Panc1 (cell line): ENCODE measurements around the gene GRIP2. TPM values are rescaled to one million over a fixed set of nuclear protein-coding genes. Genes with fewer than 3 reads are reported as not detected.

Experiments used
- ATAC-seq: fragments of 200-7000 bp; cut with Tn5 transposase; 2 replicates; pipeline ENCODE4 v1.9.1; 2020; ENCODE audit warnings: mild to moderate bottlenecking, moderate library complexity
- BruUV-seq: library from RNA; stranded (reverse); fragments of 400-500 nt; replicated peaks from 2 replicates; lab custom pipeline; 2021; lab: Mats Ljungman, UMichigan
- CTCF ChIA-PET: fragments of 300-600 bp; sonication (Branson Sonifier 250); formaldehyde crosslinking; loops from one replicate; lab custom pipeline; 2022; ENCODE audit warnings: antibody characterized with exemption; lab: Charles Lee
- POLR2A ChIA-PET: fragments of 300-600 bp; sonication (Branson Sonifier 250); formaldehyde crosslinking; loops from one replicate; lab custom pipeline; 2022; ENCODE audit warnings: antibody characterized with exemption; lab: Charles Lee
- DNase-seq: peaks from one replicate; pipeline ENCODE4 v3.0.0-alpha.2; 2010; ENCODE audit warnings: low read depth, low spot score
- H3K27ac ChIP-seq: 2 replicates; pipeline ENCODE4 v1.5.1; 2011; ENCODE audit warnings: mild to moderate bottlenecking, low read length, inconsistent platforms
- H3K27me3 ChIP-seq: fragments of 200-500 bp; sonication (Bioruptor generic); 2 replicates; pipeline ENCODE4 v1.6.0; 2014; ENCODE audit warnings: low read length, inconsistent platforms; ENCODE audit not compliant: control insufficient read depth, insufficient read depth
- H3K36me3 ChIP-seq: fragments of 200-500 bp; sonication (Bioruptor generic); 2 replicates; pipeline ENCODE4 v1.5.1; 2014; ENCODE audit warnings: inconsistent platforms, mild to moderate bottlenecking, low read length, moderate library complexity; ENCODE audit not compliant: control insufficient read depth, insufficient read depth
- H3K4me1 ChIP-seq: 2 replicates; pipeline ENCODE4 v1.5.1; 2011; ENCODE audit warnings: inconsistent platforms, mild to moderate bottlenecking, low read length, moderate library complexity; ENCODE audit not compliant: control insufficient read depth, insufficient read depth
- H3K4me3 ChIP-seq, 2 experiments: 2 replicates each; pipeline ENCODE4 v1.5.1; 2011 to 2012; ENCODE audit warnings: low read depth in 2 of 2, low read length in 2 of 2, mild to moderate bottlenecking in 2 of 2, inconsistent platforms in 1 of 2, moderate library complexity in 1 of 2
- H3K9me3 ChIP-seq: fragments of 200-500 bp; sonication (Bioruptor generic); 2 replicates; pipeline ENCODE4 v1.5.1; 2014; ENCODE audit warnings: low read depth, mild to moderate bottlenecking, inconsistent platforms, low read length, moderate library complexity; ENCODE audit not compliant: control insufficient read depth, insufficient read depth
- POLR2AphosphoS5 ChIP-seq: IDR thresholded peaks from 2 replicates; pipeline ENCODE4 v1.6.1; 2012; ENCODE audit warnings: mild to moderate bottlenecking, low read depth, low read length, moderate library complexity
- SIN3A ChIP-seq: IDR thresholded peaks from 2 replicates; pipeline ENCODE4 v1.6.1; 2012; ENCODE audit warnings: low read depth, mild to moderate bottlenecking, low read length, moderate library complexity, borderline replicate concordance; ENCODE audit not compliant: insufficient read depth
- TCF7L2 ChIP-seq: IDR thresholded peaks from 2 replicates; pipeline ENCODE4 v1.6.1; 2011; ENCODE audit warnings: mild to moderate bottlenecking, low read depth, low read length, inconsistent platforms
- in situ Hi-C: cut with HindIII; loops from 2 replicates; pipeline ENCODE4 v1.10.0; 2016; ENCODE audit warnings: low sequenced_read_pairs, low pct_unique_long_range_greater_than_20kb
- intact Hi-C: fragments of 100-400 bp; cut with micrococcal nuclease; formaldehyde crosslinking; loops from one replicate; pipeline ENCODE4 v1.10.0; 2022; ENCODE audit not compliant: unreplicated experiment
- total RNA-seq: library from RNA; stranded (reverse); gene quantifications from one replicate; pipeline ENCODE4 v1.2.1, GENCODE V29; 2021; ENCODE audit not compliant: unreplicated experiment
- TF ChIP-seq, protein P1 (sequence below), 2 experiments: IDR thresholded peaks; 2 replicates each; pipeline ENCODE4 v1.6.1; 2011 to 2012; ENCODE audit warnings: low read depth in 2 of 2, control low read depth in 1 of 2, low read length in 1 of 2, mild to moderate bottlenecking in 1 of 2, moderate library complexity in 1 of 2; ENCODE audit not compliant: insufficient read depth in 1 of 2
- TF ChIP-seq, protein P2 (sequence below): fragments of 450-650 bp; IDR thresholded peaks from 2 replicates; pipeline ENCODE4 v1.5.1; 2017; ENCODE audit warnings: mild to moderate bottlenecking

GRIP2 gene
- total RNA-seq, 1 experiment from 2014 or later, result 6.5 TPM

- Histone ChIP-seq H3K4me3 (no peak overlapping the region), H3K9me3 (no peaks in the 10 kb centered on the region), H3K27me3 (no peaks in the 10 kb centered on the region), H3K27ac (no peak overlapping the region), H3K36me3 (no peaks in the 10 kb centered on the region), H3K4me1 (peaks cover 19% of the 10 kb centered on the region)
- ChIA-PET POLR2A (no interaction called here), CTCF (interaction anchor here (0.6 kb wide), 1 partner anchor 386 kb away, joined by 3 read pairs; no protein-coding TSS in a partner anchor)
- TF ChIP-seq, protein P1, sequence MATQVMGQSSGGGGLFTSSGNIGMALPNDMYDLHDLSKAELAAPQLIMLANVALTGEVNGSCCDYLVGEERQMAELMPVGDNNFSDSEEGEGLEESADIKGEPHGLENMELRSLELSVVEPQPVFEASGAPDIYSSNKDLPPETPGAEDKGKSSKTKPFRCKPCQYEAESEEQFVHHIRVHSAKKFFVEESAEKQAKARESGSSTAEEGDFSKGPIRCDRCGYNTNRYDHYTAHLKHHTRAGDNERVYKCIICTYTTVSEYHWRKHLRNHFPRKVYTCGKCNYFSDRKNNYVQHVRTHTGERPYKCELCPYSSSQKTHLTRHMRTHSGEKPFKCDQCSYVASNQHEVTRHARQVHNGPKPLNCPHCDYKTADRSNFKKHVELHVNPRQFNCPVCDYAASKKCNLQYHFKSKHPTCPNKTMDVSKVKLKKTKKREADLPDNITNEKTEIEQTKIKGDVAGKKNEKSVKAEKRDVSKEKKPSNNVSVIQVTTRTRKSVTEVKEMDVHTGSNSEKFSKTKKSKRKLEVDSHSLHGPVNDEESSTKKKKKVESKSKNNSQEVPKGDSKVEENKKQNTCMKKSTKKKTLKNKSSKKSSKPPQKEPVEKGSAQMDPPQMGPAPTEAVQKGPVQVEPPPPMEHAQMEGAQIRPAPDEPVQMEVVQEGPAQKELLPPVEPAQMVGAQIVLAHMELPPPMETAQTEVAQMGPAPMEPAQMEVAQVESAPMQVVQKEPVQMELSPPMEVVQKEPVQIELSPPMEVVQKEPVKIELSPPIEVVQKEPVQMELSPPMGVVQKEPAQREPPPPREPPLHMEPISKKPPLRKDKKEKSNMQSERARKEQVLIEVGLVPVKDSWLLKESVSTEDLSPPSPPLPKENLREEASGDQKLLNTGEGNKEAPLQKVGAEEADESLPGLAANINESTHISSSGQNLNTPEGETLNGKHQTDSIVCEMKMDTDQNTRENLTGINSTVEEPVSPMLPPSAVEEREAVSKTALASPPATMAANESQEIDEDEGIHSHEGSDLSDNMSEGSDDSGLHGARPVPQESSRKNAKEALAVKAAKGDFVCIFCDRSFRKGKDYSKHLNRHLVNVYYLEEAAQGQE (IDR thresholded peaks at IDR 0.05; ENCODE audit: insufficient read depth in 1 of 2, low read depth in 2 of 2, low read length in 1 of 2), result no peak
- no peak for TF ChIP-seq SIN3A
- no peak for TF ChIP-seq TCF7L2
- TF ChIP-seq, protein P2, sequence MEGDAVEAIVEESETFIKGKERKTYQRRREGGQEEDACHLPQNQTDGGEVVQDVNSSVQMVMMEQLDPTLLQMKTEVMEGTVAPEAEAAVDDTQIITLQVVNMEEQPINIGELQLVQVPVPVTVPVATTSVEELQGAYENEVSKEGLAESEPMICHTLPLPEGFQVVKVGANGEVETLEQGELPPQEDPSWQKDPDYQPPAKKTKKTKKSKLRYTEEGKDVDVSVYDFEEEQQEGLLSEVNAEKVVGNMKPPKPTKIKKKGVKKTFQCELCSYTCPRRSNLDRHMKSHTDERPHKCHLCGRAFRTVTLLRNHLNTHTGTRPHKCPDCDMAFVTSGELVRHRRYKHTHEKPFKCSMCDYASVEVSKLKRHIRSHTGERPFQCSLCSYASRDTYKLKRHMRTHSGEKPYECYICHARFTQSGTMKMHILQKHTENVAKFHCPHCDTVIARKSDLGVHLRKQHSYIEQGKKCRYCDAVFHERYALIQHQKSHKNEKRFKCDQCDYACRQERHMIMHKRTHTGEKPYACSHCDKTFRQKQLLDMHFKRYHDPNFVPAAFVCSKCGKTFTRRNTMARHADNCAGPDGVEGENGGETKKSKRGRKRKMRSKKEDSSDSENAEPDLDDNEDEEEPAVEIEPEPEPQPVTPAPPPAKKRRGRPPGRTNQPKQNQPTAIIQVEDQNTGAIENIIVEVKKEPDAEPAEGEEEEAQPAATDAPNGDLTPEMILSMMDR, result no peak
- no peak for TF ChIP-seq POLR2AphosphoS5
- no peak for DNase-seq
- no peak for ATAC-seq
- BruUV-seq, result no TSS peak
- in situ Hi-C loops (no loop called here), intact Hi-C loops (no loop called here)
Measured at GRCh38 chr3:14552041-14552648, 12.0 kb upstream of the GRIP2 start.

DNA sequence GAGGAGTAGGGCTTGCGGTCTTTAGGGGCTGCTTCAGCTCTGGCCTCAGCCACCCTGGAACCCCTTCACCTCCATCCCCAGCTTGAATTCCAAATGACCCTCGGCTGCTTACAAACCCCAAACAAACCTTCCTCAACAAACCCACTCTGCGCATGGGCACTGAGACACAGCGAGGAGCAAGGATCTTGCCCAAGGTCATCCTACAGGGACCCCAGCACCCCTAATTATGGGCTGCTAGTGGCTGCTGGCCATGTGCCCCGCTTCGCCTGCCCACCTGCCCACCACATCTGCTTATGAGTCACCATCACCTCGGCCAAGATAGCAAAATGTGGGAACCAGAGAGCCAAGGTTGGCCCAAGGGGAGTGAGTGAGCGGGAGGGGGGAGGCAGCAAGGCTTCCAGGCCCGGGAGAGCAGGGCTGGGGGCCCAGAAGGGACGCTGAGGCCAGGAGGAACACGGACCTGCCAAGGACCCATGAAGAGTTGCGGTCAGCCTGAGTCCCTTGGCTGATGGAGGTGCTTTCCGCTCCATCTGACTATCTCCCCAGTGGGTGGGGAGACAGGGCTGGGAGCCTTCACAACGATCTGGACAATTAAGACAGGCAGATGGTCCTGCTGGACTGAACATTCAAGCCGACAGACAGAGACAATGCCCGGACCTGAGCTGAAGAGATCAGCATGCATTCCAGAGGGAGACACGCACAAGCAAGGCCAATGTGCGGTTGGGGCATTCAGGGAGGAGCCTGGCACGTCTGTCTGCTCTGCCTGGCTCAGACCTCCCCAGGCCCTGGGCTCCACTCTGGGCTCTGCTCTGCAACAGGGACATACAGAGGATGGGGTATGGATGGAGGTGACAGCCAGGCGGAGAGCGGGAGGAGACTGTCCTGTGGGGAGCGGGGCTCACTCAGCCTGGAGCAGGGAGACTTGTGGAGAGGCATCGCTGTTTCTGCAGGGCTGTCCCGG lies 10.8 kb upstream of the GRIP2 start:
- Histone ChIP-seq H3K36me3 (no peaks in the 10 kb centered on the region), H3K4me3 (no peak overlapping the region), H3K27ac (no peak overlapping the region), H3K4me1 (peaks cover 19% of the 10 kb centered on the region), H3K9me3 (no peaks in the 10 kb centered on the region), H3K27me3 (no peaks in the 10 kb centered on the region)
- POLR2A ChIA-PET, result no interaction called here
- DNase-seq (no peak), ATAC-seq (no peak)
- TF ChIP-seq, protein P1 (IDR thresholded peaks at IDR 0.05; ENCODE audit: insufficient read depth in 1 of 2, low read depth in 2 of 2, low read length in 1 of 2), result no peak
- TF ChIP-seq, protein P2, result no peak
- TF ChIP-seq TCF7L2 (no peak), SIN3A (no peak), POLR2AphosphoS5 (no peak)
- intact Hi-C loops, result no loop called here
- BruUV-seq, result no TSS peak
- in situ Hi-C loops, result no loop called here
- CTCF ChIA-PET, result no interaction called here
